WI38 (cell line): ENCODE results near the gene TFDP1.
"Not testable (repeated sequence)": the region's sequence is repeated elsewhere in the genome, so short reads cannot be mapped to it uniquely, and the experiment has no call there.

ENCODE experiments used
- H3K4me3 ChIP-seq: 2 replicates; pipeline ENCODE4 v1.5.1; 2011; ENCODE audit warnings: low read depth, mild to moderate bottlenecking, control low read depth, low read length
- CTCF ChIP-seq: IDR thresholded peaks from 2 replicates; pipeline ENCODE4 v1.5.1; 2012; ENCODE audit warnings: low read depth, mild to moderate bottlenecking, control low read depth, low read length

The TFDP1 gene

GRCh38 chr13:113618455-113618854 lies 33.9 kb downstream of the TFDP1 start:
- no peak overlapping the region for H3K4me3 ChIP-seq
- TF ChIP-seq CTCF = no peak

GRCh38 chr13:113620036-113620796 lies 35.7 kb downstream of the TFDP1 start:
- TF ChIP-seq CTCF = no peak
- no peak overlapping the region for H3K4me3 ChIP-seq

GRCh38 chr13:113621046-113621445 lies 36.5 kb downstream of the TFDP1 start:
- no peak for TF ChIP-seq CTCF
- H3K4me3 ChIP-seq = no peak overlapping the region

GRCh38 chr13:113621498-113621897 lies 36.9 kb downstream of the TFDP1 start:
- not testable (repeated sequence) for H3K4me3 ChIP-seq
- TF ChIP-seq CTCF = peak; percentile 26; the same call in 1 of the 2 replicates

- not testable (repeated sequence) for H3K4me3 ChIP-seq
Measured at GRCh38 chr13:113621986-113622550, 37.5 kb downstream of the TFDP1 start.

GRCh38 chr13:113622791-113623490 lies 38.4 kb downstream of the TFDP1 start:
- no peak overlapping the region for H3K4me3 ChIP-seq
- no peak for TF ChIP-seq CTCF

- no peak for TF ChIP-seq CTCF
Measured at GRCh38 chr13:113623491-113624234, 39.1 kb downstream of the TFDP1 start.

More at GRCh38 chr13:113623491-113624234, 39.1 kb downstream of the TFDP1 start:
- H3K4me3 ChIP-seq = no peak overlapping the region
